NOMO-1 treated with DMSO at 0.1 percent for 48 hours (cell line): ENCODE data around the gene NEDD4L.

ENCODE experiments used
- DNase-seq: peaks from one replicate; lab custom pipeline; 2025; ENCODE audit not compliant: unreplicated experiment; lab: John Stamatoyannopoulos, UW

NEDD4L gene

DNA sequence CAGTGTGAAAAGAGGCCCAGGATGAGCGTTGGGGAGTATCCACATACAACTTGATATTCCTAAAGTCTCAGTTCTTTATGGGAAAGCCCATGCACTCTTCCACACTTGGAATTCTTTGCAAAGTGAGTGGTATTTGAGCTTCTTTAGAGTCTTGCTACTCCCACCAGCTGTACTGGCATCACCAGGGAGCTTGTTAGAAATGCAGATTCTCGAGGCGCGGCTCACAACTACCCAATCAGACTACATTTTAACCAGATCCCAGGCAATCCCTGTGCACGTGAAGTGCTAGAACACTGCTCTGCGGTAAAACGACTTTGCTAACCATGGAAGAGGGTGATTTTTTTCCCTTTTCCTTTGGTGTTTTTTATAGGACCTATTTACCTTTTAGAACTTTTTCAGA is 184.7 kb downstream of the NEDD4L start:
- DNase-seq: no peak

GRCh38 chr18:58229162-58229561 is 185.1 kb downstream of the NEDD4L start:
- no peak for DNase-seq

DNA sequence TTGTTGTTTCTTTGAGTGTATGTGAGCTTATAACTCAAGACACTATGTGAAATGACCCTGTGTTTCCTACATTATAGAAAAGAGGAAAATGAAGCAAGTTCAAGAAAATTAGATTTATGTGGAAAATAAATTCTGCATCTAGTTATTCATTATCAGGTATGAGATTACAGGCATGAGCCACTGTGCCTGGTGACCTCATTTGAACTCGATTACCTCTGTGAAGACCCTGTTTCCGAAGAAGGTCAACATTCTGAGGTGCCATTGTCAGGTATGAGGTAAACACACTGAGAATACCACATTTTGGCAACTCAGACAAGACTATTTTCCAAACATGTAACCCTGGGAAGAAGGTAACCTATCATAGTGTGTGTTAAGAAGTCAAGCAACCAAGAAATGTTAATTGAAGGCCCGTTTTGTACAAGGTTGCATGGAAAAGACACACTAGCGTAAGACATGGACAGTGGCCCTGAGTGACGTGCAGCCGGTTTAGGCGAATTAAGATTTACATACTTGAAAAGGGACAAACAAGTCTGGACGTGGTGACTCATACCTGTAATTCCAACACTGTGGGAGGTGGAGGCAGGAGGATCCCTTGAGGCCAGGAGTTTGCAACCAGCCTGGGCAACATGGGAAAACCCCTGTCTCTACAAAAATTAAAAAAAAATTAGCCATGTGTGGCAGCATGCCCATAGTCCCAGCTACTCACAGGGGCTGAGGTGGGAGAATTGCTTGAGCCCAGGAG is 186.6 kb downstream of the NEDD4L start:
- no peak for DNase-seq

DNA sequence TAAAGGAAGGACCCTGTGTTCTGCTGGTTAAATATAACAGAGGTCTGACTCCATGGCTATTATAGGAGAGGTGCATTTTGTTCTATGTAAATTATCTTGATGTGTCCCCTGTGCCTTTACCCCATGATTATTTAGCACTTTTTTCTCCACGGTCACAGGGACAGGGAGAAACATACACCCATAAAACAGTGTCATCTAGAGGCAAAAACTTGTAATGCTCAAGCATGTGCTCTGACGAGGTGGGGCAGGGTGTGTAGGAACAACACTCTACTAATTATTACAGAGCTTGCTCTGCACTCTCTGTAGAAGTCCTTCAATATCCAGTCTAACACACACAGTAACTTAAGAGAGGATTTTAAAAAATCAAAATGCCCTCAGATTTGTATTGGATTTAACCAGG is 187.9 kb downstream of the NEDD4L start:
- no peak for DNase-seq

GRCh38 chr18:58232668-58233067 is 188.6 kb downstream of the NEDD4L start:
- DNase-seq: no peak

GRCh38 chr18:58234359-58234741 is 190.3 kb downstream of the NEDD4L start:
- DNase-seq: no peak

DNA sequence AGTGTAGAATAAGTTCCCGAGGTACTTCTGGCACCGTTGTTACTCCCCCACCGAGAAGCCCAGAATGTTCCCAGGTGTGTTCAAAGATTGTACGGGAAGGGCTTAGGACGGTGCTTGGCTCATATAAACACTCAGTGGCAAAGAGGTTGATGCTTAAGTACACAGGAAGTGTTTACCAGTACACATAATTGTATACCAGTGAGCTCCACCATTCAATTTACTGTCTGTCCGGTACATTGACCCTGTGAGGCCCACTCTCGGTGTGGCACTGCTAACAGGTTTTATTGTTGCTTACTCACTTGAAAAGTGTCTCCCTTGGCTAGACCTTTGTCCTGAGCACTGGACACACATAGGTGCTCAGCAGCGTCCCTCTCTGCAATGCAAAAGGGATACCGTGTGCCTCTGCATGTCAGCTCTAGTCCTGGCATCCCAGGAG is 191.0 kb downstream of the NEDD4L start:
- no peak for DNase-seq

GRCh38 chr18:58239879-58240278 is 195.9 kb downstream of the NEDD4L start:
- no peak for DNase-seq

DNA sequence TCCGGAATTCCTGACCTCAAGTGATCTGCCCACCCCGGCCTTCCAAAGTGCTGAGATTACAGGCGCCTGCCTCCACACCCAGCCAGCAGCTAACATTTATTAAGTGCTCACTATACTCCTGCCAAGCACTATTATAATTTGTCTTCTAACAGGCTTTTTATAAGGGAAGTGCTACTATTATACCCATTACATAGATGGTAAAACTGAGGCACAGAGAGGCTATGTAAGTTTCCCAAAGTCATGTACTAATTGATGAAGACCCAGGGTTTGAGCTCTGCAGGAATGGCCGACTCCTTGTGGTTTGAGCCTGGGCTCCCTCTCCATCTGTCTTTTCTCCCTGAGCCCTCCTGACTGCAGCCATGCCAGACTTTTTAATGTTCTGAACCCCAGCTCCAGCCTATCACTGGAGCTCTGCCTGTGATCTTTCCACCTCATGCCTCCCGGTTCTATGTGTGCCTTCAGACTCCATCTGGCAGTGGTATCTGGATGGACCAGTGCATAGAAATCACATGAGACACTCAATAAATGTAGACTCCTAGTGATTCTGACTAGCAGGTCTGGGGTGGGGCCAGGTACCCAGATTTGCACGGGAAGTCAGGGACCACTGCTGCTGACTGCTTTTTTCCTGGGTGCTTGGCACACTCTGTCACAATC is 197.1 kb downstream of the NEDD4L start:
- no peak for DNase-seq

GRCh38 chr18:58241877-58242276 is 197.9 kb downstream of the NEDD4L start:
- DNase-seq: no peak

DNA sequence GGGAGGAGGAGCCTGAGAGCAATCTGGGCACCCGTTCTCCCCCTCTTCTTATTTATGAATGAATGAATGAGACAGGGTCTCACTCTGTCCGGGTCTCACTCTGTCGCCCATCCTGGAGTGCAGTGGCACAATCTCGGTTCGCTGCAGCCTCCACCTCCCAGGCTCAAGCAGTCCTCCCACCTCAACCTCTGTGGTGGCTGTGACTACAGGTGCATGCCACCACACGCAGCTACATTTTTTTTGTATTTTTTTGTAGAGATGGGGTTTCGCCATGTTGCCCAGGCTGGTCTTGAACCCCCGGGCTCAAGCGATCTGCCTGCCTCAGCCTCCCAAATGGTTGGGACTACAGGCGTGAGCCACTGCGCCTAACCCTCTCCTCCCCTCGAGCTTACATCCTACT is 198.4 kb downstream of the NEDD4L start:
- DNase-seq: no peak

DNA sequence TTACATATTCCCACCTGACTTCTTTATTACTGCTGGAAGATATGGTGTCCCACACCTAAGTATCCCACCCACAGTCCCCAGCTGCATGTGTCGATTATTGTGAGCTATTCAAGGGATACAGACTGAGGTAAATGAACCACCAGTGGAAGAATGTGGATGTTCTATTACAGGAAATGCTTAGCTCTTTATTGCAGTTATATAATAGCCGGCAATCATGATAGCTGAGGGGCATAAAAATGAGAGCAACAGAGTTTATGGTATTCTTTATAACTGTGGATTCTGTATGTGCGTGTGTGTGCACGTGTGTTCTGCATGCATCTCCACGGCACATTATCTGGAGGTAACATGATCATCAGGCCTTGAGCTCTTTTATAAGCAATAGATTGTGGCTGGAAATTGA is 198.9 kb downstream of the NEDD4L start:
- DNase-seq: no peak

- DNase-seq: no peak
Measured at GRCh38 chr18:58243401-58243800, 199.4 kb downstream of the NEDD4L start.

GRCh38 chr18:58247363-58247834 is 203.4 kb downstream of the NEDD4L start:
- no peak for DNase-seq

- no peak for DNase-seq
Measured at GRCh38 chr18:58249712-58250111, 205.7 kb downstream of the NEDD4L start.

DNA sequence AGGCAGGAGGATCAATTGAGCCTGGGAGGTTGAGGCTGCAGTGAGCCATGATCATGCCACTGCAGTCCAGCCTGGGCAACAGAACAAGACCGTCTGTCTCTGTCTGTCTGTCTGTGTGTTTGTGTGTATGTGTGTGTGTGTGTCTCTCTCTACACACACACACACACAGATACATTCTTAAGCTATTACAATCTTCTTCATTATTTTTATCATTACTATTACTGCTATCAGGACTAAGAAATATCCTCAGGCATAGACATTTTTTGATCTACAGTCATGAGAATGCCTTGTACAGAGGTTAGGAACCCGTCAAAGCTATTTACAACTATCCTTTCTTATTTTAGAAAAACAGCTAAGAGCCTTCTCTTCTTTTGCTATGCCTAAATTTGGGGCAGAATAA is 207.4 kb downstream of the NEDD4L start:
- DNase-seq: no peak

DNA sequence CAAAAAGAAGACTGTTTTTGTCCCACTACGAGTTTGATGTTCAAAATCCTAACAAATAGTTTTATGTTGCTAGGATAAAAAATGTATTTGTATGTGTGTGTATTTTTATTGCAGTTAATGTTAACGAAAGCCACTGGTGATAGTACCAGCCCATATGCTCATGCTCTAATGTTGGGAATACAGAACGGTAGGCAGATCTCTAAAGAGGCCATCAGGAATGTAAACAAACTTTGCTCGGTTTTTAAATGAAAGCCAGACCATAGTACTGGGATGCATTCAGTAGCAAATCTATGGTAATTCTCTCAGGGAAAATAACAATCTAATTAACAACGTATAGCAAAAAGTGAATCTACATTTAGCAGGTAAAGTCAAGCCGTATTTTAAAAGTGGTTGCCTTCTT is 208.1 kb downstream of the NEDD4L start:
- DNase-seq: no peak

DNA sequence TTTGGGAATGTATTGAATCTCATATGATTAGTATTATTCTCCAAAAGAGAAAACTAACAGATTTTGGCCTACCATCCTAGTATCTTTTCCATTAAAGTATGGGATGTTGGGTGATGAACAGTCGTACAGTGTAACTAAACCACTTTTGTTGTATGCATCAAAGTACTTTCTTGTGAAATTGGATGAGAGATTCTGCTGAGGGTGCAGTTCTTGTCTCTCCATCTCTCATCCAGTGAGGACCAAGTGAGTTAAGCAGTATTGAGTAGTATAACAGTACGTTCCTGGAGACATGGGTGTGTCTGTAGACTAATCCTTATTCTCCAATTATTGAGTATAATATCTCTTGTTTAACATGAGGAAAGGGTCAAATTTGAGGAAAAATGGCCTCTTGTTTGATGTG is 209.3 kb downstream of the NEDD4L start:
- DNase-seq: no peak

GRCh38 chr18:58253871-58254270 is 209.8 kb downstream of the NEDD4L start:
- no peak for DNase-seq

DNA sequence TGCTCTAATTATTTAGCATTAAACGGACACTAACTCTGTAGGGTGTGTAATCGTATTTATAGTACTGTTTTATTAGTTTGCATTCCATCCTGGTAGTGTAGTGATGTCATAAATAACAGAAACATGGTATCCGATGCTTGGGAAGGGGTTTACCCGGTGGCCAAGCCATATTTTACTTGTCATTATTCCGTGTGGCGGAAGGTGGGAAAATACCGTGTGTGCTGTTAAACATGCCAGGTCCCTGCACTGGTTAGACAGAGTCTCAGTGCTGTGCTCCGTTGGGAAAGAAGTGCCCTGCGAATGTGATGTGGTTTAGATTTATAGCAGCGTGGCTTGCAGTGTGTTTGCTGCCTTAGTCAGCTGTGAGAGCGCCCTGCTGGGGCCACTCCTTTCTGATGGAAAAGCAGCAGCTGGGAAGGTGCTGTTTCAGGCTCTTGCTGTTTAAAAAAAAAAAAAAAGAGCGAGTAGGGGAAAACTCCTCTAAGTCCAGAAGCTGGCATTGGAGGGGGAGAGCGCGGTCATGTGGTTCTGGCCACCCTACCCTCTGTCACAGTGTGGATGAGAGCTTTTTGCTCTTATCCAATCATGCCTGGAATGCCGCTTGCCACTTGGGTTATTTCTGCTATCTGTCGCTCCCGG is 211.0 kb downstream of the NEDD4L start:
- DNase-seq: no peak

DNA sequence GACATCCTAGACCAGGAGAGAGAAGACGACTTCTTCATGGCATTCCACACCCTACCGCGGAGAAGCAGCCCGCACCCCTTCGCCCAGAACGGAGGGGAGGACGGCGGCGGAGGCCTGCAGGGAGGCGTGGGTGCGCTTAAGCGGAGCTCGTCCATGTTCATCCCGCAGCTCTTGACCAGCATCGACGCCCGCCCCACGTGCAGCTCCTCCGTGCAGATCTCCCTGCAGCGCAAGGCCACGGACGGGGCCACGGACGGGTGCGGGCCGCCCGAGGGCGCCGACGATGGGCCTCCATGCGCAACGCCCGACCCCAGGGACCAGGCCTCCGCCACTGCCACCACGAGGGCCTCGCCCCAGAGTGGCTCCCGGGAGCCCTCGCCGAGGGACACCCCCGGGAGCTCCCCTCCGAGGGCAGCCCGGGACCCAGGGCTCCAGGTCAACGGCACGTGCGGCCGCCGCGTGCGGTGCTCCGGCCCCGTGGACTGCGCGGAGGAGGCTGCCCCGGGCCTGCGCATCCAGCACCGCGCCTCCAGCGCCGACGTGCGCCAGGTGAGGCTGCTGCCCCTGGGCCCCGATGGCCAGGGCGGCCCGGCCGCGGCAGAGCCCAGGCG is 211.8 kb downstream of the NEDD4L start:
- DNase-seq: no peak
